Urothelium cell line (cell line): ENCODE results near the gene IFNA17.
A peak's percentile ranks its signal among the peaks of the same experiment; 100 is the strongest.
"Not testable (repeated sequence)": the region's sequence is repeated elsewhere in the genome, so short reads cannot be mapped to it uniquely, and the experiment has no call there.

Source experiments
- DNase-seq: peaks from one replicate; pipeline ENCODE4 v3.0.0; 2011; ENCODE audit warnings: low spot score, mixed read lengths
- FAIRE-seq: peaks from 2 replicates; lab custom pipeline; 2011; peaks lifted over from hg19 to GRCh38; lab: Jason Lieb, UNC

Gene IFNA17

DNA sequence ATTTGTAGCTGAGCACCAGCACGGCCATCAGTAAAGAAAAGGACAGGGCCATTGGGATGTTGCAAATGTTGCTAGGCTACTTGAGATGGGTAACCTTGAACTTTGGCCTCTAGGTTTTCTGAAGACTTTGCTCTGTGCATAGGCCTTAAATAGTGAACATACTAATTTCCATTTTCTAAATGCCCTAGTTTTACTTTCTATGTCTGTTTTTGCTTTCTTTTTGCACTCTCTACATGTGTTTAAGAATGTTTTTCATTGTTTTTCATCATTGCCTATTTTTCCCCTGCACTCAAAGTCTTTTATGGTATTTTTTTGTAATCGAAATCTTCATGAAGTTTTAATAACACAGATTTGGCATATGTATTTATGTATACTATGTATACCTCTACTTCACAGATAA is at the start of gene IFNA17:
TSS of gene IFNA17 (minus strand) at position 101 of the 400 bp plus-strand sequence. CDS start at position 52, 49 bp downstream.
- FAIRE-seq (no peak), DNase-seq (no peak)

DNA sequence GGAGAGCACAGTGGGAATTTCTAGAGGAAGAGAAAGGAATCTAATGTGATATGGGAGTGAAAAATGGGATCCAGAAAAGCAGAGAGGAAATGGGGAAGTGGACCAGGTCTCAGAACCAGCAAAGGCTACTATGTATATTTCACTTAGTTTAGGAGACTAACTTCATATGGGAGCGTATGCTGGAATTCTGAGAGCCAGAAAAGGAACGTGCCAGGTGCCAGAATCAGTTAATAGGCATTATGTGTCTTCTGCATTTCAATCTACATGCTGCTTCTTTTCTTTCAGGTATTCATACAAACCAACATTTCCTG is 40.3 kb upstream of the IFNA17 start:
- FAIRE-seq (no peak), DNase-seq (no peak)

DNA sequence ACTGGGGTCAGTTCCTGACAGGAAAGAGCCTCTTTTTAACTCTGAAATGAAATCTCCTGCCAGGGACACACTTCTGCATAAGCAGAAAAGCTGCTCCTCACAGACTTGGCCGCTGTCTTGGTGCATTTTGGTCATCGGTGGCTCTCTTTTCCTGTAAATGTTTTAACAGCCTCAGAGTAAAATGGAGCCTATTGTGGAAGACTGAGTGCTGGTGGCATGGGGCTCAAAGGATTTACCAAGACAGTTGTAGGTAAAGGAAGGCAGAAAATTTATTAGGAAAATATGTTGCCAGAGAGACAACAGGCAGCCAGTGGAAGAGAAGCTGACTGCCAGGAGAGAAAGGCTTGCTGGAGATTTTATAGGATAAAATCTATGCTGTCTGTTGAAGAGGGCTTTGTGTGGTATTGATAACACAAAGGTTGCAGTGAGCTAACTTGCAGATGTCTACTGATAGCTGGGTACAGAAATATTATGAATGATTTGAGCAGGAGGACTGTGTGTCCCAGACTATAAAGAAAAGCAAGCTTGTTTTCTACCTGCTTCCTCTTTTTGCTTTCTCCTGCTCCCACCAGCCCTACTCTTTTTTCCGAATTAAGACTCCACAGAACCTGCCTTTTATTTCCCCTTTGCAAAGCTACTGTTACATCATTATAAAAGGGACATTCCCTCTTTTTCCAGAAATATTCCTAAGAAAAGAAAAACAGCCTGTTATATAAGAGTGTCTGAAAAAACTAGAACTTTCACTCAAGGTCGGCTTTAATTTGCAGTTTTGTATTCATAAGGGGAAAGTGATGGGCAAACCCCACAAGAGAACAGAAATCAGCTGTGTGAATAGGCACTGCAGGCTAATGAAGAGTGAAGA is 39.7 kb upstream of the IFNA17 start:
- FAIRE-seq (no peak), DNase-seq (no peak)

DNA sequence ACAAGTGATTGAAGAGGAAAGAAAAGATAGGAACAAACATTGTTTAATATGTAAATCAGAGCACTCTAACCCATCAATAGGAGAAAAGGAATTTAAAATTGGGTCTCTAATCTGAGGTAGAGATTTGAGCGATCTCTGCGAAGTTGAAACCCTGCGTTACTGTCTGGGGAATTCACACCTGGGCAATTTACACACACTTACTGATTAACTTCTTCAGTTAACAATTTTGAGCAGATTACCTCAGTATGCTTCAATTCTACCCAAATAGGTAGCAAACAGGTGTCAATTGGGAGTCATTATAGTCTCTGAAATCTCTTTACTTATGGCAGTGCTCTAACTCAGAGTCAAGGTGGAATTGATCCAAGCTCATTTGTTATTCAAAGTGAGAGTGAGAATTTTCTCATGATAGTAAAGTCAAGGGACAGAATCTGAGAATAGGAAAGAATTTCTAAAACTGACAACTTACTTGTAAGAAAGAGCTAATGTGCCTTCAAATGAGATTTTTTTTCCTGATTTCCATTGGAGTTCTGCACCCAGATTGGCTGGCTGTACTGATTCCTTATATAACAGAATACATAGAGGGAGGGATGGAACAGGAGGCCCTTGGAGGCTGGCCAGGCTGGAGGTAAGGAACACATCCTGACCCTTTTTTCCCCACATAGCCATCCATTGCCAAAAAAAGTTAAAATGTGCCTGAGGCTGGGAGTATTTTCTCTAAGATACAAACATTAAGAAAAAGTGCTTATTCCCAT is 38.9 kb upstream of the IFNA17 start:
- DNase-seq: no peak
- FAIRE-seq: no peak

DNA sequence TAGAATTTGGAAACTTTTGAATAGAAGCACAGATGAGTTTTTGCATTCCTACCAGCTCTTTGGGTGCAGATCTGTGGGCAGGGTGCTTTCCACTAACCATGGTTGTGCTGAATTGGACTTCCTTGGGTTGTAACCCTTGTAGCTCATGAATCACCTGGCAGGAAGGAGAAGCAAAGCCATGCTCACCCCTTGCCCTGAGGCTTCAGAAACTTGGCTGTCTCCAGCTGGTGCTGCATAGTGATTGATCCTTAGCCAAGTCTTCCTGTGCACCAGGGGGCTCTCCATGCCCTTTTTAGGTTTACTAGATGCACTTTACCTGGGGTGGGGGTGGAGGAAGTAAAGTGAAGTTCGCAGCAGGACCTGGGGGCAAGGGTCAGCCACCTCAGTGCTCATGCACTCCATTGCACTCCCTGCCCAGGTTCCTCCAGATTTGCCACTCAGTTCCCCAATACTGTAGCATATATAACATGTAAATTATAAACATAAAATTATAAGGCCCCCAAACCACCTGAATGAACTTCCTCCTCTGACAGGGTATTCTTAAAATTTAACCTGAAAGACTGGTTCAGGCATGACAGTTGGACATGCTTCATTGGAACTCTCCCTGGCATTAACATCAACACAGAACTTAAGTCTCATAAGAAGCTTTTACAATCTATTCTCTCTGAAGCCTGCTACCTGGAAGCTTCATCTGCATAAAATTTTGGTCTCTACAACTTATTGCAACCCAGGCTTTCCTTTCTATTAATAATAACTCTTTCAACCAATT is 37.6 kb upstream of the IFNA17 start:
- DNase-seq: no peak
- FAIRE-seq: no peak

DNA sequence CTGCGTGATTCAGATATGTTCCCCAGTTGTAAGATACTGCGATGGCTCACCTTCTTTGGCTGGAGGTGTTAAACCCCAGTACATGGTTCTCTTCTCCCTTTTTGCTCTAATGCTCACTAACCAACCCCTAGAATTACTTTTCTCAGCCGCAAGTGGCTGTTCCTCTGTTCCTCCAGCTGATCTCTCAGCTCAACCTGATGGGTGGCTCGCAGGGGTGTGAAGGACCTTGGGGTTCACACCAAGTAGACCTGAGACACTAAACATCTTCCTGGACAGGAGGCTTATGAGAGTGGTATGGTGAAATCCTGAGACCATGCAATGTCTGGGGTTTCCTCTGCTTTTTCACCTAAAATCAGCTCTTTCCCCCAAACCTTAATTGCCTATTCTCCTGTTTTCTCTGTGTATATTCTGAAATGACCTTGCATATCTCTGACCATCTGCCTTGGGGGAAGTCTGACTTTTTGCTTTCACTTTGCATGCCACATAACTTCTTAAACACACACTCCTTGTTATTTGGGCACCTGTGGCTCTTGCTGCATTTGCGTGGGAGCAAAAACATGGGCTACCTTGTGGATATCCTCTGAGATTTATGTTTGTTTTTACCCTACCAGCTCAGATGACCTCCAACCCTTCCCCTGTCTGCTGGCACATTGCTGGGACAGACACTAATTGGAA is 27.7 kb upstream of the IFNA17 start:
- DNase-seq (no peak), FAIRE-seq (no peak)

DNA sequence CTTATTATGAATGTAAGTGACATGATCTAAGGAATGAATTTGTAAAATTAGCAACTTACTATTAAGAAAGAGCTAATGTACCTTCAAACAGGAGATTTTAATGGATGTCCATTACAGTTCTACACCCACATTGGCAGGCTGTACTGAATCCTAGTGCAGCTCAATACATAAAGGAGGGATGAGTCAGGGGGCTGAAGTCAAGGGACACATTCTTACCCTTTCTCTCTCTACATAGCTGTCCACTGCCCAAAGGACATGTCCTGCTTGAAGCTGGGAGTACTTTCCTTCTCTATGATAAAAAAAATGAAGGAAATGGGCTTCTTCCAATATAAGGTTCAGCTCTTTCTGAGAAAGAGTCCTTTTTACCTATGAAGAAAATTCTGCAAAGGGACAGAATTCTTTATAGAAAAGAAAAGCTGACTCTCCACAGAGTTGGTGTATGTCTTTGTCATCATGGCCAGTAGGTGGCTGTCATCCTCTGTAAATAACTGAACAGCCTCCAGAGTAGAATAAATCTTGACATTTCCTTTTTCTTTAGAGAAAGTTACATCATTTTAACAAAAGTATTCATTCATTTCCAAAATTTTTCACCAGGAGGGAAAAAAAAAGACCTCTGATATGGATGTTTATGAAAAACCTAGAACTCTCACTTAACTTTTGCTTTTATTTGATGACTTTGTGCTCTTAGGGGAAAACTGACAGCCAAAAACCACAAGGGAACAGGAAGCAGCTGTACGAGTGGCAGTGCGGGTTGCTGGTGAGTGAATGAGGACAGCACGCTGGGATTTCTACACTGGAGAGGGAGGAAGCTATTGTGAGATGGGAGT is 24.9 kb upstream of the IFNA17 start:
- FAIRE-seq: no peak
- peak; percentile 33 for DNase-seq

DNA sequence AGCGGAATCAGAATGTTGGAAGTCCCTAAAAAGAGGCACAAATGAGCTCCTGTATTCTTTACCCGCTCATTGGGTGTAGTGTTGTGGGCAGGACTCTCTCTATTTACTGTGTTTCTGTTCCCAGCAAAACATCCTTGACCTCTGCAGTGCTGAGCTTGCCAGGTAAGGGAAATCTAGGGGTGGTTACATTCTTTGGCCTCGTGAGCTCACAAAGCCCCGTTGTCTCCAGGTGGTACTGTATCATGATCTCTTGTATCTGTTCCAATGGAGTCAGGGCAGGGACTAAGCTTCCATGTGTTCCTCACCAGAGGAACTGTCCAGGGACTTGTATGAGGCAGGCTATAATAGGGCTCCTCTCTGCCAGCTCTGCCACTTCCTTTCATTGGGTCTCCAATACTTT is 23.6 kb upstream of the IFNA17 start:
- DNase-seq (no peak), FAIRE-seq (no peak)

DNA sequence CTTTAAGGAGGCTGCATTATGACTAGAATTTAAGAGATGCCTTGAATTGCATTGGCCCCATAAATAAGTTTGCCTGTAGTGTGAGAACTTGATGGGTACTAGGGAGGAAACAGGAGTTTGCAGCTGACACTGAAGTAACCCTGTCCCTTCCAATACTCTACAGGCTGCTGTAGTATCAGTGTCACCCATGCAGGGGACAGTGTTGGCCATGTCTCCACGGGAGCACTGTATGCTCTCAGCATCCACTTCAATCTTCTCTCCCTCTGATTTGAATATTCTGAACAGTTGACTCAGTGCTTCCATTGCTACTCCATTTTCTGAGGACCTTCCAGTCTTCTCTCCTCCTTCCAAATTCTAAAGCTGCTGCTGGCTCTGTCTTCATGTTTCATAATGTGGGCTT is 23.2 kb upstream of the IFNA17 start:
- no peak for DNase-seq
- FAIRE-seq: no peak

DNA sequence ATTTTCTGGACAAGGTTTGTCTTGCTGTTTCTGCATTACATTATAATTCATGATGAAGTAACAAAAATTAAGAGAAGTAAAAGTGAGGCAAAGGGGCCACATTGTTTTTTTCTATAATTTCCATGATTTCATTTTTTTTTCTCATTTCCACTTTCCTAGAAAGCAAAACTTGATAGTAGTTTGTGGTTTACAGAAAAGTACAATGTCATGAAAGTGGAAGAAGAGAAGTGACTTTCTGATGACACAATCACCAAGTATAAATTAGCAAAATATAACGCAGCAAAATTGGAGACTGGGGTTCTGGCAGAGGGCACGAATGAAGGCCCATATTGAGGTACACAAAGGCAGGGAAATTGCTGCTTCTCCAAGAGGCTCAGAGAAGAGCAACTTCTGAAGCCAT is 16.8 kb upstream of the IFNA17 start:
- no peak for FAIRE-seq
- DNase-seq: no peak

DNA sequence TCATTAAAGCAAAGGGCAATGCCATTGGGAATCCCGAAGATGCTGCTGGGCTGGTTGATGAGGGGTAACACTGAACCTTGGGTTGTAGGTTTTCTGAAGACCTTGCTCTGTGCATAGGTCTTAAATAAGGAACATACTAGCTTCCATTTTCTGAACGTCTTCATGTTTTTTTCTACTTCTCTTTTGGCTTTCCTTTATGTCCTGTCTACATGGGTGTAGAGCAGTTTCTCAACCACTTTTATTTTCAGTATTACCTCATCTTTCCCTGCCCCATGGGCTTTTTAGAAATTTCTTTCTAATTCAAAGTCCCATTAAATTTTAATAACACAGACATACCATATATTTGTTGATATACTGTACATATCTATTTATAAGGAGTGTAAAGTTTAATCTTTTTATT is 11.9 kb upstream of the IFNA17 start, which contains the start of gene IFNA14:
TSS of gene IFNA14 (minus strand) at position 95 of the 400 bp plus-strand sequence. CDS start at position 25, 70 bp downstream.
- FAIRE-seq: no peak
- DNase-seq: no peak

DNA sequence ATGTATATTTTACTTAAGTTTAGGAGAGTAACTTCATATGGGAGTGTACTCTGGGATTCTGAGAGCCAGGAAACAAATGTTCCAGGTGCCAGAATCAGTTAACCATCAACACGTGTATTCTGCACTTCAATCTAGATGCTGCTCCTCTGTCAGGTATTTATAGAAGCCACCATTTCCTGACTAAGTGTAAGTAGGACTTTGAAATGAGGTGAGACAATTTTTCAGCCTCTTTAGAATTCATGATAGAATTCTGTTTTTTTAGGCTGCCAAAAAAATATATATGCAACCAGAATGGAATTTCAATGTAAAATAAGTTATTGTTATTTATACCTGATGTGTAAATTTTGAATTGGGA is 8.3 kb upstream of the IFNA17 start:
- not testable (repeated sequence) for FAIRE-seq, DNase-seq

DNA sequence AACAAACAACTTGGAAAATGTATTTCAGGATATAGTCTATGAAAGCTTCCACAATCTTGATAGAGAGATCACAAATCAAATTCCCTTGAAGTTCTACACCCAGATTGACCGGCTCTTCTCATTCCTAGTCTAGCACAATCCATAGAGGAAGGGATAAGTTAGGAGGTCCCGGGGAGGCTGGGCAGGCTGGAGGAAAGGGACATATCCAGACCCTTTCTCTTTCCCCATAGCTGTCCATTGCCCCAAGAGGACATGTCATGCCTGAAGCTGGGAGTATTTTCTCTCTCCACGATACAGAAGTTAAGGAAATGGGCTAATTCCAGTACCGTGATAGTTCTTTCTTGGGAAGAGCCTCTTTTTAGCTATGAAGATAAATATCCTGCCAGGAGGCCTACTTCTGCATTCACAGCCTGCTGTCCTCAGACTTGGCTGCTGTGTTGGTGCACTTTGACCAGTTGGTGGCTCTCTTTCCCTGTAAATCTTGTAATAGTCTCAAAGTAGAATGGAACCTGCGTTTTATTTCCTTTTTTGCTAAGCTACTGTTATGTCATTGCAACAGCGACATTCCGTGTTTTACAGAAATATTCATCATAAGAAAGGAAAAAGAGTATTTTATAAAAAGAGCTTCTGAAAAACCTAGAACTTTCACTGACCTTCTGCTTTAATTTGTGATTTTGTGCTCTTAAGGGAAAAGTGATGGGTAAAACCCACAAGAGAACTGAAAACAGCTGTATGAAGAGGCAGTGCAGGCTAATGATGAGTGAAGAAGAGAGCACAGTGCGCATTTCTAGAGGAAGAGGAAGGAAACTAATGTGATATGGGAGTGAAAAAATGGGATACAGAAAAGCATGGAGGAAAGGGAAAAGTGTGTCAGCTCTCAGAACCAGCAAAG is 7.7 kb upstream of the IFNA17 start:
- peak; percentile 20 for DNase-seq
- FAIRE-seq: not testable (repeated sequence)

DNA sequence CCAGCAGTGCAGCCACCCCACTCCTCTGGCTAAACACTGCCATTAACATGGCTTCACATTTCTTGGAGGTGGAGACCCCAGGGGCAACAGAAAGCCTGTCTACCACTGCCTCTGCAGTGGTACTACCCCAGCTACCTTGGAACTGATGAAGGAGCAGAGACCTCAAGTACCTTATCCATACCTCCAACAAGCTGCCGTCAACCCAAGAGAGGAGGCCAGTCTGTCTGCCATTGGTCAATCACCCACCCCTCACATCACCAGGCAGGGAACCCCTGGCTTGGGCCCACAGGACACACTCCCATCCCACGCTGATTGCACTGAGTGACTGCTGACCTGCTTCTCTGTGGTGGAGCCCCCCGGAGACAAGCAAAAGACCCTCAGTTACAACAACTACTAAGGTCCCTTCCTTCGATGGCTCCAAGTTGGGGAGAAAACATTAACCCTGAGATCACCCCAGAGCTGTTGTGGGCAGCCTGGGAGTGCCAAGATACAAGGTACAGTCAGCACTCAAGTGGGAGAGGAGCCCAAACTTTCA is 6.2 kb upstream of the IFNA17 start:
- DNase-seq: no peak
- no peak for FAIRE-seq

DNA sequence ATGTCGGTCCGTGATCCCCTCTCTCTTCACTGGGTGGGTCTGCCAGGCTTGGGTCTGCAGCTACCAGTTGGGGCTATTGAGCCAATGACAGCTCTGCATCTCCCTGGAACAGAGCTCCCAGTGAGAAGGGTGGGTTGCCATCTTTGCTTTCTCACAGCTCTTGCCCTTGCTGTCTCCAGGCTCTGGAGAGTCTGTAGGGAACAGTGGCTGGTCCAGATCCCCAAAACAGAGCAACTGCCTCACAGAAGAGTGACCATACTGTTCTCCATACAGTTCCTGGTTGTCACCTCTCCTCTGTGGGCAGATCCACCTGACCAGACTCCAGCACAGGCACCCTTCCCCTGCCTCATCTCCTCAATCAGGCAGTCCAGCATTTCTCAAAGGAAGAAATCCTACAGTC is 5.2 kb upstream of the IFNA17 start:
- DNase-seq (no peak), FAIRE-seq (no peak)

DNA sequence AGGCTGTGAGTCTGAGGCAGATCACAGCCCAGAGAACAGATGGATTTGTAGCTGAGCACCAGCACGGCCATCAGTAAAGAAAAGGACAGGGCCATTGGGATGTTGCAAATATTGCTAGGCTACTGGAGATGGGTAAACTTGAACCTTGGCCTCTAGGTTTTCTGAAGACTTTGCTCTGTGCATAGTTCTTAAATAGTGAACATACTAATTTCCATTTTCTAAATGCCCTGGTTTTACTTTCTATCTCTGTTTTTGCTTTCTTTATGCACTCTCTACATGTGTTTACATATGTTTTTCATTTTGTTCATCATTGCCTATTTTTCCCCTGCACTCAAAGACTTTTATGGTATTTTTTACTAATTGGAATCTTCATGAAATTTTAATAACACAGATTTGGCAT is 10.8 kb downstream of the IFNA17 start, which contains the start of gene IFNA16:
TSS of gene IFNA16 (minus strand) at position 101 of the 400 bp plus-strand sequence. CDS start at position 95, 6 bp downstream.
- FAIRE-seq, DNase-seq: not testable (repeated sequence)

DNA sequence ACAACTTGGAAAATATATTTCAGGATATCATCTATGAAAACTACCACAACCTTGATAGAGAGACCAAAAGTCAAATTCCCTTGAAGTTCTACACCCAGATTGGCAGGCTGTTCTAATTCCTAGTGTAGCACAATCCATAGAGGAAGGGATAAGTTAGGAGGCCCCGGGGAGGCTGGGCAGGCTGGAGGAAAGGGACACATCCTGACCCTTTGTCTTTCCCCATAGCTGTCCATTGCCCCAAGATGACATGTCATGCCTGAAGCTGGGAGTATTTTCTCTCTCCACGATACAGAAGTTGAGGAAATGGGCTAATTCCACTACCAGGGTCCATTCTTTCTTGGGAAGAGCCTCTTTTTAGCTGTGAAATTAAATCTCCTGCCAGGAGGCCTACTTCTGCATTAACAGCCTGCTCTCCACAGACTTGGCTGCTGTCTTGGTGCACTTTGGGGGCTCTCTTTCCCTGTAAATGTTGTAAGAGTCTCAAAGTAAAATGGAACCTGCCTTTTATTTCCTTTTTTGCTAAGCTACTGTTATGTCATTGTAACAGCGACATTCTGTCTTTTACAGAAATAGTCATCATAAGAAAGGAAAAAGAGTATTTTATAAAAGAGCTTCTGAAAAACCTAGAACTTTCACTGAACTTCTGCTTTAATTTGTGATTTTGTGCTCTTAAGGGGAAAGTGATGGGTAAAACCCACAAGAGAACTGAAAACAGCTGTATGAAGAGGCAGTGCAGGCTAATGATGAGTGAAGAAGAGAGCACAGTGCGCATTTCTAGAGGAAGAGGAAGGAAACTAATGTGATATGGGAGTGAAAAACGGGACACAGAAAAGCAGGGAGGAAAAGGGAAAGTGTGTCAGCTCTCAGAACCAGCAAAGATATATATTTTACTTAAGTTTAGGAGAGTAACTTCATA is 14.4 kb downstream of the IFNA17 start:
- not testable (repeated sequence) for FAIRE-seq
- peak; percentile 3 for DNase-seq
